ENCODE results near the gene SIGLEC7.

- TF ChIP-seq POLR2A (IDR thresholded peaks at IDR 0.05) (no peak), CTCF (IDR thresholded peaks at IDR 0.05 in 8 of 11, conservative IDR thresholded peaks at IDR 0.05 in 3 of 11) (peak in 7 of 11 experiments; percentile 52 to 75 (median 62)), POLR2AphosphoS5 (IDR thresholded peaks at IDR 0.05) (no peak)
These were observed 47.3 kb upstream of the SIGLEC7 start for GRCh38 chr19:51094696-51095279.

Data from spleen (tissue), 7 donors.